HG02840 (cell line): Measurements from ENCODE around the gene LMNB1.

Experiments used
- ATAC-seq: cut with Tn5 transposase; IDR thresholded peaks from one replicate; pipeline ENCODE4 v1.9.1; 2021; ENCODE audit warnings: mild to moderate bottlenecking, moderate library complexity, moderate number of reproducible peaks; ENCODE audit not compliant: unreplicated experiment, low FRiP score

The LMNB1 gene

GRCh38 chr5:126881821-126882600, 105.1 kb downstream of the LMNB1 start:
- ATAC-seq, result no peak

DNA sequence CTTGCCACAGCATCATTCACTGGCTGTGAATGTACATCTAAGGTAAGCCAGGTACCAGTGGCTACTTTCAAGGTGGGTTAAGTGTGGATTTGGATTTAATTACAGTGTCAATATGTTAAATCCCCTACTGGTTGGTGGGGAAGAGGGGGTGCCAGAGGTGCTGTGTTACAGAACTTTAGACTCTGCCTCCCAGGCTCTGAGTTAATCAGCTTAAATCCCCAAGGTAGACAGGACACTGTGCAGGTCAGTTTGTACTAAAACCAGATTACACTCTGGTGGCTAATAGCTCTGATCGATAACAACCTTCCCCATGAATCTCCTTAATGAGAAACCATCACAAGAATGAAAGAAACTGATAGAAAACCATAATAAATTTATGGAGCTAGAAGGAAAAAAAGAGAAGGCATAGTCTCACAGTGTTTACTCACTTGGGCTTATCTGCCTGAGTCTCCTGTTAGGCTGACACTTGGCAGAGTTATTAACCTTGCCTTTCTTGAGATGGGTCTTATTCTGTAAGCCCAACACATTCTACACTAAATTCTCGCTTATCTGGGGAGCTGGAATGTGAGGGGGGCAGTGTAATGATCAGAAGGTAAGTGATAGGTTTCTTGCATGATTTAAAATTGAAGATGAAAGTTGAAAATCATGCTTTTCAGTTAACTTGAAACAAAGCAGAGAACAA, 106.8 kb downstream of the LMNB1 start:
- ATAC-seq, result no peak

DNA sequence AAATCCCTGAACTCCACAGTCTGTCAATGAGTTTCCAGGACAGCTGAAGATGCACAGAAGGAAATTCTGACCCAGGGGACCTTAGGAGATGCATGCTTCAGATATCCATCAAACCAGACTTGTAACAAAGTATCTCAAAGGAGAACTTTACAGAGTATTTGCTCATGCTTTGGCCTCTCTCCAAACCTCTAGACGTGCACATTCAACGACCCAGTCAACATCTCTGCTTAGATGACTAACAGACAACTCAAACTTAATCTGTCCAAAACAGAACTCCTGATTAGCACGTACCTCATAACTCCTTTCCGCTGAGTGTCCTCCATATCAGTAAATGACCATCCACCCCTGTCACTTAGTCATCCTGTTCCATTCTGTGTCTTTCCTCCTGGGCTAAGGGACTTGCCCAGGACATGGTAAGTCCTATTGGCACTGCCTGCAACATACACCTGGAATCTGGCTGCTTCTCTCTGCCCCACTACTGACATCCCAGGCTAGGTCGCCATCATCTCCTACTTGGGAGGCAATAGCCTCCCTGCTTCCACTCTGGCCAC, 107.4 kb downstream of the LMNB1 start:
- ATAC-seq, result no peak
